Measurements from ENCODE around the gene PFKFB2. TPM values are rescaled to one million over a fixed set of nuclear protein-coding genes. Genes with fewer than 3 reads are reported as not detected.

Gene PFKFB2
- total and polyA plus RNA-seq, 10 donors: 6.8 to 69.5 (median 23.9) TPM

- Histone ChIP-seq H3K9me3 (no peaks in the 10 kb centered on the region), H3K27me3 (replicated peaks in 1 of 7) (no peaks in the 10 kb centered on the region), H3K27ac (peak overlapping the region in 1 of 8 donors; percentile 96), H3K36me3 (peaks cover 0 to 37% (median 23%) of the 10 kb centered on the region in 6 donors), H3K4me3 (no peak overlapping the region), H3K4me1 (peaks cover 29 to 87% (median 70%) of the 10 kb centered on the region in 6 donors)
- WGBS, 5 donors: 84 to 97% (median 93%) methylated on average over 4 of the region's 4 CpGs
- TF ChIP-seq, protein P1, sequence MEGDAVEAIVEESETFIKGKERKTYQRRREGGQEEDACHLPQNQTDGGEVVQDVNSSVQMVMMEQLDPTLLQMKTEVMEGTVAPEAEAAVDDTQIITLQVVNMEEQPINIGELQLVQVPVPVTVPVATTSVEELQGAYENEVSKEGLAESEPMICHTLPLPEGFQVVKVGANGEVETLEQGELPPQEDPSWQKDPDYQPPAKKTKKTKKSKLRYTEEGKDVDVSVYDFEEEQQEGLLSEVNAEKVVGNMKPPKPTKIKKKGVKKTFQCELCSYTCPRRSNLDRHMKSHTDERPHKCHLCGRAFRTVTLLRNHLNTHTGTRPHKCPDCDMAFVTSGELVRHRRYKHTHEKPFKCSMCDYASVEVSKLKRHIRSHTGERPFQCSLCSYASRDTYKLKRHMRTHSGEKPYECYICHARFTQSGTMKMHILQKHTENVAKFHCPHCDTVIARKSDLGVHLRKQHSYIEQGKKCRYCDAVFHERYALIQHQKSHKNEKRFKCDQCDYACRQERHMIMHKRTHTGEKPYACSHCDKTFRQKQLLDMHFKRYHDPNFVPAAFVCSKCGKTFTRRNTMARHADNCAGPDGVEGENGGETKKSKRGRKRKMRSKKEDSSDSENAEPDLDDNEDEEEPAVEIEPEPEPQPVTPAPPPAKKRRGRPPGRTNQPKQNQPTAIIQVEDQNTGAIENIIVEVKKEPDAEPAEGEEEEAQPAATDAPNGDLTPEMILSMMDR (IDR thresholded peaks at IDR 0.05 in 8 of 11, conservative IDR thresholded peaks at IDR 0.05 in 3 of 11): no peak
- TF ChIP-seq POLR2AphosphoS5 (IDR thresholded peaks at IDR 0.05) (no peak), POLR2A (IDR thresholded peaks at IDR 0.05) (no peak)
- intact Hi-C loops (cut with DNase I; ENCODE audit: low total_unique reads): no loop called here
- DNase-seq: no peak
Observed at GRCh38 chr1:207049054-207049453, 4.0 kb upstream of the PFKFB2 start.

GRCh38 chr1:207049514-207049913 lies 3.6 kb upstream of the PFKFB2 start:
- no peak for DNase-seq
- intact Hi-C loops (cut with DNase I; ENCODE audit: low total_unique reads): no loop called here
- no peaks in the 10 kb centered on the region for H3K27me3 ChIP-seq (replicated peaks in 1 of 7)
- H3K4me1 ChIP-seq: peaks cover 29 to 87% (median 72%) of the 10 kb centered on the region in 6 donors
- TF ChIP-seq, protein P1 (IDR thresholded peaks at IDR 0.05 in 8 of 11, conservative IDR thresholded peaks at IDR 0.05 in 3 of 11): no peak
- TF ChIP-seq POLR2A (IDR thresholded peaks at IDR 0.05) (no peak), POLR2AphosphoS5 (IDR thresholded peaks at IDR 0.05) (no peak)
- peak overlapping the region in 7 of 8 donors; percentile 86 to 99 (median 93) for H3K4me3 ChIP-seq
- H3K27ac ChIP-seq: peak overlapping the region; percentile 85 to 96 (median 92)
- peaks cover 0 to 37% (median 23%) of the 10 kb centered on the region in 6 donors for H3K36me3 ChIP-seq
- 56 to 72% (median 64%) methylated on average over 8 of the region's 8 CpGs for WGBS, 5 donors
- no peaks in the 10 kb centered on the region for H3K9me3 ChIP-seq

- H3K4me1 ChIP-seq: peaks cover 29 to 87% (median 74%) of the 10 kb centered on the region in 6 donors
- H3K9me3 ChIP-seq: no peaks in the 10 kb centered on the region
- 0 to 1% (median 0%) methylated on average over 6 of the region's 6 CpGs for WGBS, 5 donors
- H3K4me3 ChIP-seq: peak overlapping the region; percentile 86 to 99 (median 93)
- H3K36me3 ChIP-seq: peaks cover 0 to 36% (median 23%) of the 10 kb centered on the region in 6 donors
- peak overlapping the region; percentile 85 to 96 (median 92) for H3K27ac ChIP-seq
- TF ChIP-seq, protein P1 (IDR thresholded peaks at IDR 0.05 in 8 of 11, conservative IDR thresholded peaks at IDR 0.05 in 3 of 11): peak; percentile 53 to 87 (median 79)
- no peak for TF ChIP-seq POLR2AphosphoS5 (IDR thresholded peaks at IDR 0.05)
- DNase-seq: no peak
- H3K27me3 ChIP-seq (replicated peaks in 1 of 7): no peaks in the 10 kb centered on the region
- intact Hi-C loops (cut with DNase I; ENCODE audit: low total_unique reads): no loop called here
Observed at GRCh38 chr1:207049974-207050391, 3.1 kb upstream of the PFKFB2 start.

DNA sequence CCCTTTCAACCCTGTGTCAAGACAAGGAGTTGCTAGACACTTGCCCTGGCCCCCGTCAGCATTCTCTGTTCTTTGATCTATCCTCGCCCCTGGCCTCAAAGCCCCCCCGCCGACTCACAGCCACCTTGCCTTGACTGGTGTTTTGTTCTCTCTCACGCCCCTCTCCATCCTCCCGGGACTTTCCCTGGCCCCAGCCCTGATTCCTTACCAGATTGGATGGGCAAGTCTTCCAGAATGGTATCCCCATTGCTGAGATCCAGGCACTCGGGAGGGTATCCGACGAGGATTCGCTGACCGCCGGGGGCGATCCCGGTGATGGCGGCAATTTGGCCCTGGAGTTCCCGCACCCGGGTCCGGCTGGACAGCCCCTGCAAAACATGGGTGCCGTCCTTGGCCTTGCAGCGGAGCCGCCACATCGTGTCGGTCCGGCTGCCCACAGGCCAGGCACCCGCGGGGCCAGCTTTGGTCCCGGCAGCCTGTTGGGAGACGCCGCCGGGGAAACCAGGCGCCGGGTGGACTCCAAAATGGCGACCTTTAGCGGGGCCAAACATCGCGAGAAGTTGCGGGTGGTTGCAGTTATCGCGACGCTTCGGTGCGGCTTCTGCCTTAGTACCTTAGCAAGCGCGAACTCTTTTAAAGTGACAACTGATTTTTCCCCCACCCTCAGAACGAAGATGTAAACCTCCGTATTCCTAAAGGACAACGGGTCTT lies 2.4 kb upstream of the PFKFB2 start:
- Histone ChIP-seq H3K4me1 (peaks cover 29 to 86% (median 76%) of the 10 kb centered on the region in 6 donors), H3K4me3 (peak overlapping the region; percentile 86 to 99 (median 93)), H3K9me3 (no peaks in the 10 kb centered on the region), H3K27ac (peak overlapping the region; percentile 85 to 96 (median 92)), H3K36me3 (peaks cover 0 to 39% (median 23%) of the 10 kb centered on the region in 6 donors), H3K27me3 (replicated peaks in 1 of 7) (no peaks in the 10 kb centered on the region)
- TF ChIP-seq POLR2AphosphoS5 (IDR thresholded peaks at IDR 0.05): peak; percentile 77 to 86 (median 80)
- TF ChIP-seq, protein P1 (IDR thresholded peaks at IDR 0.05 in 8 of 11, conservative IDR thresholded peaks at IDR 0.05 in 3 of 11): peak in 3 of 11 experiments; percentile 20 to 36 (median 28)
- no peak for TF ChIP-seq POLR2A (IDR thresholded peaks at IDR 0.05)
- 0 to 2% (median 1%) methylated on average over 36 to 47 of the region's 47 CpGs for WGBS, 5 donors
- intact Hi-C loops (cut with DNase I; ENCODE audit: low total_unique reads): no loop called here
- peak; percentile 95 for DNase-seq

Data from spleen (tissue), 11 donors.